SK-N-SH (cell line): Measurements from ENCODE around the gene SLC7A14.

Experiments used
- JUND ChIP-seq: IDR thresholded peaks from 2 replicates; pipeline ENCODE4 v1.4.0; 2012
- TF ChIP-seq, protein P1 (sequence below): IDR thresholded peaks from 2 replicates; pipeline ENCODE4 v1.6.1; 2012; ENCODE audit warnings: mild to moderate bottlenecking, low read depth, low read length, moderate library complexity
- TF ChIP-seq, protein P2 (sequence below): fragments of 200-600 bp; sonication (generic); IDR thresholded peaks from 2 replicates; pipeline ENCODE4 v1.6.1; 2017; ENCODE audit warnings: antibody characterized with exemption, mild to moderate bottlenecking, moderate library complexity

DNA sequence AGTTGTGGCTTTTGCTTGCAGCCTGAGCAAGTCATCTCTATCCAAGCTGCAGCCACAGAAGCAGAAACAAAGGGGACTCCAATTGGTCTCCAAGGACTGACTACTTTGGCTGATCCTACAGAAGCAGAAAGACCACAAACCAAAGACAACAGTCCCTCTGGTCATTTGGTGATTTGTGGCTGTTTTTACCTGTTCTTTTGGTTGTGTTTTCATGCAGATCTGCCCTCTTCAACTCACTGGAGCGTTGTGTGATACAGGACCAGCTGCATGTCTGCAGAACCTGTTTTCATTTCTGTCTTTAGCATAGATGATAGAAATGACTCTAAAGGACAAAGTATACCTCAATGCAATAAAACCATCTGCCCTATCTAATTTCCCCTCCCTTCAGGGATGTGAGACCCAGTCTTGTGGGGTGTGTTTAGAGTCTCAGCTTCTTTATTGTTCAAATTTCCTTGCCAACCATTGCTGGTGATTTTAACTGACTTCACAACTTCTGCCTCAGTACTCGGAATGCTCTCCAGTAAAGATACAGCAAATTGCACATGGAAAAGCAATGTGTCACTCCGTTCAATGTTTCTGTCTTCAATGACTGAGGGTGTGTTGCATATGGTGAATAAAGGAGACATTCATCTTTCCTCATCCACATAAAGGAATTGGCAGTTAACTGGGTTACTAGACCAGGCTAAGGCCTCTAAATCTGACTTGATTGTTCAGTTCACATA is 48.9 kb upstream of the SLC7A14 start:
- no peak for TF ChIP-seq JUND
- TF ChIP-seq, protein P1, sequence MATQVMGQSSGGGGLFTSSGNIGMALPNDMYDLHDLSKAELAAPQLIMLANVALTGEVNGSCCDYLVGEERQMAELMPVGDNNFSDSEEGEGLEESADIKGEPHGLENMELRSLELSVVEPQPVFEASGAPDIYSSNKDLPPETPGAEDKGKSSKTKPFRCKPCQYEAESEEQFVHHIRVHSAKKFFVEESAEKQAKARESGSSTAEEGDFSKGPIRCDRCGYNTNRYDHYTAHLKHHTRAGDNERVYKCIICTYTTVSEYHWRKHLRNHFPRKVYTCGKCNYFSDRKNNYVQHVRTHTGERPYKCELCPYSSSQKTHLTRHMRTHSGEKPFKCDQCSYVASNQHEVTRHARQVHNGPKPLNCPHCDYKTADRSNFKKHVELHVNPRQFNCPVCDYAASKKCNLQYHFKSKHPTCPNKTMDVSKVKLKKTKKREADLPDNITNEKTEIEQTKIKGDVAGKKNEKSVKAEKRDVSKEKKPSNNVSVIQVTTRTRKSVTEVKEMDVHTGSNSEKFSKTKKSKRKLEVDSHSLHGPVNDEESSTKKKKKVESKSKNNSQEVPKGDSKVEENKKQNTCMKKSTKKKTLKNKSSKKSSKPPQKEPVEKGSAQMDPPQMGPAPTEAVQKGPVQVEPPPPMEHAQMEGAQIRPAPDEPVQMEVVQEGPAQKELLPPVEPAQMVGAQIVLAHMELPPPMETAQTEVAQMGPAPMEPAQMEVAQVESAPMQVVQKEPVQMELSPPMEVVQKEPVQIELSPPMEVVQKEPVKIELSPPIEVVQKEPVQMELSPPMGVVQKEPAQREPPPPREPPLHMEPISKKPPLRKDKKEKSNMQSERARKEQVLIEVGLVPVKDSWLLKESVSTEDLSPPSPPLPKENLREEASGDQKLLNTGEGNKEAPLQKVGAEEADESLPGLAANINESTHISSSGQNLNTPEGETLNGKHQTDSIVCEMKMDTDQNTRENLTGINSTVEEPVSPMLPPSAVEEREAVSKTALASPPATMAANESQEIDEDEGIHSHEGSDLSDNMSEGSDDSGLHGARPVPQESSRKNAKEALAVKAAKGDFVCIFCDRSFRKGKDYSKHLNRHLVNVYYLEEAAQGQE, result no peak
- TF ChIP-seq, protein P2, sequence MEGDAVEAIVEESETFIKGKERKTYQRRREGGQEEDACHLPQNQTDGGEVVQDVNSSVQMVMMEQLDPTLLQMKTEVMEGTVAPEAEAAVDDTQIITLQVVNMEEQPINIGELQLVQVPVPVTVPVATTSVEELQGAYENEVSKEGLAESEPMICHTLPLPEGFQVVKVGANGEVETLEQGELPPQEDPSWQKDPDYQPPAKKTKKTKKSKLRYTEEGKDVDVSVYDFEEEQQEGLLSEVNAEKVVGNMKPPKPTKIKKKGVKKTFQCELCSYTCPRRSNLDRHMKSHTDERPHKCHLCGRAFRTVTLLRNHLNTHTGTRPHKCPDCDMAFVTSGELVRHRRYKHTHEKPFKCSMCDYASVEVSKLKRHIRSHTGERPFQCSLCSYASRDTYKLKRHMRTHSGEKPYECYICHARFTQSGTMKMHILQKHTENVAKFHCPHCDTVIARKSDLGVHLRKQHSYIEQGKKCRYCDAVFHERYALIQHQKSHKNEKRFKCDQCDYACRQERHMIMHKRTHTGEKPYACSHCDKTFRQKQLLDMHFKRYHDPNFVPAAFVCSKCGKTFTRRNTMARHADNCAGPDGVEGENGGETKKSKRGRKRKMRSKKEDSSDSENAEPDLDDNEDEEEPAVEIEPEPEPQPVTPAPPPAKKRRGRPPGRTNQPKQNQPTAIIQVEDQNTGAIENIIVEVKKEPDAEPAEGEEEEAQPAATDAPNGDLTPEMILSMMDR, result no peak
